Bronchial epithelial cell (primary cell): ENCODE data around the gene AQP6. TPM values are rescaled to one million over a fixed set of nuclear protein-coding genes. Genes with fewer than 3 reads are reported as not detected.

Experiments used
- DNase-seq: peaks from one replicate; pipeline ENCODE4 v3.0.0-alpha.2; 2010; ENCODE audit warnings: low read depth
- FAIRE-seq: peaks from 2 replicates; lab custom pipeline; 2011; peaks lifted over from hg19 to GRCh38; lab: Jason Lieb, UNC
- H3K27me3 ChIP-seq: 2 replicates; pipeline ENCODE4 v1.5.1; 2011; ENCODE audit warnings: low read length; ENCODE audit not compliant: control insufficient read depth, insufficient read depth
- H3K36me3 ChIP-seq: 2 replicates; pipeline ENCODE4 v1.5.1; 2011; ENCODE audit warnings: low read length; ENCODE audit not compliant: control insufficient read depth, insufficient read depth
- H3K4me3 ChIP-seq: 2 replicates; pipeline ENCODE4 v1.5.1; 2011; ENCODE audit warnings: mild to moderate bottlenecking, low read depth, low read length, control low read depth
- total RNA-seq: library from RNA; depleted of rRNA; stranded (reverse); fragments of >200 nt; gene quantifications from 2 replicates; pipeline ENCODE4 v1.2.1, GENCODE V29; 2014
- TF ChIP-seq, protein P1 (sequence below): IDR thresholded peaks from 2 replicates; pipeline ENCODE4 v1.5.1; 2011; ENCODE audit warnings: mild to moderate bottlenecking, moderate library complexity, low read length, control low read depth, inconsistent platforms; ENCODE audit not compliant: insufficient read depth, severe bottlenecking

The AQP6 gene
- total RNA-seq, 1 donor from 2014 or later, result not detected

DNA sequence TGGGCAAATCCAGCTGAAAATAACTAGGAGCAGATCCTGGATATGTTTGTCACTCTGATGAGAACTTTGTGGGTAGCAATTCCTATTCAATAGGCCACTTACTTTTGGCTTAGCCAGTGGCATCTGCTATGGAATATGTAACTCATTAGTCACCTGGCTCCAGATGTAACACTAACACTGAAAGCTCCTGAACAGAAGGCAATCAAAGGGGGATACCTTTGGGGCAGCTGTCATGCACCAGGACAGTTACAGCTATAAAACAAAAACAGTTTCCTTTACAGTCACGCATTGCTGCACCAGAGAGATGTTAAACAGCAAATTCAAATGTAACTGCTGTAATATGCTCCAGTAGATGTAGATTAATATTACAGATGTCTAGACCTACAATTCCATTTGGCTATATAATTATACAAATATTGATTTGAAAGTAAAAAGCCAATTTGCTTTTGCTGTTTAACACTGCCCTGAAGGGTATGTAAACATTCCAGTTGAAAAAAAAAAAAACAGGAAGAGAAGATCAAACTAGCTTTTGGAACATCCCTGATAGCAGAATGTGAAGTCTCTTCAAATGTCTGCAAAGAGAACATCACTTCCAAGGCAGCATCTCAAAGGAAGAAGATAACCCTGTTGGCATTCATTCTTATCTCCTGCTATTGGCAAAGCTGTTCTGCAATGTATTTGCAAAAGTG, 34.2 kb downstream of the AQP6 start:
- H3K36me3 ChIP-seq, result peaks cover 3% of the 10 kb centered on the region
- TF ChIP-seq, protein P1, sequence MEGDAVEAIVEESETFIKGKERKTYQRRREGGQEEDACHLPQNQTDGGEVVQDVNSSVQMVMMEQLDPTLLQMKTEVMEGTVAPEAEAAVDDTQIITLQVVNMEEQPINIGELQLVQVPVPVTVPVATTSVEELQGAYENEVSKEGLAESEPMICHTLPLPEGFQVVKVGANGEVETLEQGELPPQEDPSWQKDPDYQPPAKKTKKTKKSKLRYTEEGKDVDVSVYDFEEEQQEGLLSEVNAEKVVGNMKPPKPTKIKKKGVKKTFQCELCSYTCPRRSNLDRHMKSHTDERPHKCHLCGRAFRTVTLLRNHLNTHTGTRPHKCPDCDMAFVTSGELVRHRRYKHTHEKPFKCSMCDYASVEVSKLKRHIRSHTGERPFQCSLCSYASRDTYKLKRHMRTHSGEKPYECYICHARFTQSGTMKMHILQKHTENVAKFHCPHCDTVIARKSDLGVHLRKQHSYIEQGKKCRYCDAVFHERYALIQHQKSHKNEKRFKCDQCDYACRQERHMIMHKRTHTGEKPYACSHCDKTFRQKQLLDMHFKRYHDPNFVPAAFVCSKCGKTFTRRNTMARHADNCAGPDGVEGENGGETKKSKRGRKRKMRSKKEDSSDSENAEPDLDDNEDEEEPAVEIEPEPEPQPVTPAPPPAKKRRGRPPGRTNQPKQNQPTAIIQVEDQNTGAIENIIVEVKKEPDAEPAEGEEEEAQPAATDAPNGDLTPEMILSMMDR, result no peak
- DNase-seq, result peak; percentile 15
- H3K4me3 ChIP-seq, result no peak overlapping the region
- FAIRE-seq, result no peak
- no peaks in the 10 kb centered on the region for H3K27me3 ChIP-seq

- TF ChIP-seq, protein P1, result no peak
- no peaks in the 10 kb centered on the region for H3K36me3 ChIP-seq
- FAIRE-seq, result no peak
Observed at GRCh38 chr12:50013361-50014147, 40.8 kb downstream of the AQP6 start.

DNA sequence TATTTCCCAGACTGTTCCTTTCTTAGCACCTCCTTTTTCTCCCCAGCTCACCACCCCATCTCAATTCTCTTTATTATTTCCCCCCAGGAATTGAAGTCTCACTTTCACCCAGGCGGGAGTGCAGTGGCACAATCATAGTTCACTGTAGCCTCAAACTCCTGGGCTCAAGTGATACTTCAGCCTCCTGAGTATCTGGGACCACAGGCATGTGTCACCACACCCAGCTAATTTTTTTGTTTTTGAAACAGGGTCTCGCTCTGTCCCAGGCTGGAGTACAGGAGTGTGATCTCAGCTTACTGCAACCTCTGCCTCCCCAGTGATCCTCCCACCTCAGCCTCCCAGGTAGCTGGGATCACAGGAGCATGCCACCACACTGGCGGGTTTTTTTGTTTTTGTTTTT, 41.6 kb downstream of the AQP6 start:
- DNase-seq, result no peak
- H3K27me3 ChIP-seq, result no peaks in the 10 kb centered on the region
- no peaks in the 10 kb centered on the region for H3K36me3 ChIP-seq
- H3K4me3 ChIP-seq, result no peak overlapping the region
- TF ChIP-seq, protein P1, result no peak
- FAIRE-seq, result no peak

More at GRCh38 chr12:50013361-50014147, 40.8 kb downstream of the AQP6 start:
- DNase-seq, result no peak
- Histone ChIP-seq H3K4me3 (no peak overlapping the region), H3K27me3 (no peaks in the 10 kb centered on the region)

DNA sequence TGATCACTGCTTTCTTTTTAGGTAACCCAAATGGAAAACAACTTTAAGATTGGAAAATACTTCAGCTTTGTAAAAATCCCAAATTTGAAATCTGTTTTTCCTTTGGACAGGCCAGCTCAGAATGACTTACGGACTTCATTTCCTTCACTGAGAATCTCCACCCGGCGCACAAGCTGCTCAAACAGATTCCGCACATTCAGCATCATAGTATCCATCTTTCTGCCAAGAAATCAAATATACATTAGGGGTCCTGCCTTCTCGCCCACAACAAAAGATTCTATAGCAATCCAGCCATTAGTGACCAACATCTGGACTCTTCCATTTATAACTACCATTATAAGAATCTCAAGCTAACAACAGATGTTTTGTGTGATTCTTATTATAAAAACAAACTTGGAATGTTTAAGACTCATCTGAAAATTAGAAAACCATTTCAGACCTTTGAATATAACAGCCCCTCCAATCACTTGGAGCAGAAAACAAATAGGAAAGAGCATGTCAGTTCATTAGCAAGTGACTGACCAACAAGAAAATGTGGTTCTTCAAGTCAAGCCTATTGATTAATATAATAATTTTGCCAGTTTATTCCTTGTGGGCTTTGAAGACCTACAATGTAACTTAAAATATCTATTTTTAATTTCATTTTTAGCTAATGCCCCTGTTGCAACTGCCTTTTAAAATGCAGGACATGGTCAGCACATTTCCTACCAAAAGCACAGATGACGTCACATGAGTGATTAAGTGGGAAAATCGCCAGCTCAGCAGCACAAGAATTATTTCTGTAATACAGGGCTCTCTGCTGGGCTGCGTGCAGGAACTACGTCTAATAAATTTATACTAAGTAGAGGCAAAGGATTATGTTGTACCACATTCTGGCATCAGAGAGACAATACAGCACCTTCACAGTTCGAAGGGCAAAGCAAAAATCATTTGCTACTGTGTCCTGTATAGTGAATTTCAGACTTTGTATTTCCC, 44.0 kb downstream of the AQP6 start:
- FAIRE-seq, result no peak
- Histone ChIP-seq H3K36me3 (no peaks in the 10 kb centered on the region), H3K4me3 (no peak overlapping the region), H3K27me3 (no peaks in the 10 kb centered on the region)
- peak; percentile 79 for DNase-seq
- TF ChIP-seq, protein P1, result no peak

- DNase-seq (peak; percentile 24), FAIRE-seq (no peak)
- Histone ChIP-seq H3K36me3 (no peaks in the 10 kb centered on the region), H3K27me3 (no peaks in the 10 kb centered on the region), H3K4me3 (no peak overlapping the region)
- TF ChIP-seq, protein P1, result no peak
Observed at GRCh38 chr12:50017641-50018040, 44.9 kb downstream of the AQP6 start.
